Lung (tissue), 12 donors: Measurements from ENCODE around the gene KIFC3. TPM values are rescaled to one million over a fixed set of nuclear protein-coding genes. Genes with fewer than 3 reads are reported as not detected.

Experiments
- ATAC-seq: fragments of 200-7000 bp; cut with Tn5 transposase; one replicate; pipeline ENCODE4 v1.9.1; 2020; ENCODE audit warnings: moderate number of reproducible peaks; ENCODE audit not compliant: insufficient read depth, low FRiP score
- DNase-seq, 3 donors: peaks; one replicate each; pipeline ENCODE4 v3.0.0-alpha.2; 2013 to 2017
- H3K27ac ChIP-seq, 2 donors: one replicate each; pipeline ENCODE4 v1.5.1; 2013; ENCODE audit warnings: mild to moderate bottlenecking in 2 of 2, moderate library complexity in 2 of 2, control low read depth in 1 of 2, inconsistent platforms in 1 of 2, low read depth in 1 of 2, low read length in 1 of 2
- H3K27me3 ChIP-seq, 3 donors: one replicate each; pipeline ENCODE4 v1.5.1; 2013; ENCODE audit warnings: low read length in 2 of 3; ENCODE audit not compliant: control insufficient read depth in 3 of 3, insufficient read depth in 3 of 3
- H3K36me3 ChIP-seq, 4 donors: one replicate each; pipeline ENCODE4 v1.5.1; 2013; ENCODE audit warnings: low read length in 4 of 4, mild to moderate bottlenecking in 1 of 4, moderate library complexity in 1 of 4; ENCODE audit not compliant: control insufficient read depth in 4 of 4, insufficient read depth in 4 of 4
- H3K4me1 ChIP-seq, 5 donors: one replicate each; pipeline ENCODE4 v1.5.1; 2013; ENCODE audit warnings: low read length in 5 of 5, mild to moderate bottlenecking in 2 of 5, moderate library complexity in 1 of 5; ENCODE audit not compliant: control insufficient read depth in 5 of 5, insufficient read depth in 5 of 5
- H3K4me3 ChIP-seq: one replicate; pipeline ENCODE4 v1.5.1; 2013; ENCODE audit warnings: mild to moderate bottlenecking, control low read depth, moderate library complexity
- H3K9ac ChIP-seq, 2 donors: one replicate each; pipeline ENCODE4 v1.5.1; 2013; ENCODE audit warnings: low read length in 2 of 2, control low read depth in 1 of 2; ENCODE audit not compliant: insufficient read depth in 1 of 2
- H3K9me3 ChIP-seq, 4 donors: one replicate each; pipeline ENCODE4 v1.5.1; 2013; ENCODE audit warnings: low read length in 3 of 4, mild to moderate bottlenecking in 1 of 4, moderate library complexity in 1 of 4; ENCODE audit not compliant: control insufficient read depth in 4 of 4, insufficient read depth in 3 of 4
- WGBS, 2 donors: extraction: QIAGEN DNeasy Blood & Tissue Kit; methylation state at CpG; one replicate each; pipeline ENCODE4 v1.1.7; 2013; 5-methylcytosine and 5-hydroxymethylcytosine counted together
- polyA plus RNA-seq, 2 donors: library from polyadenylated mRNA; stranded (reverse); fragments of 200-250 nt; gene quantifications; one replicate each; pipeline ENCODE4 v1.2.1, GENCODE V29; 2013
- total RNA-seq, 2 donors: library from RNA; depleted of rRNA in 1 of 2; stranded (reverse); fragments of >200 nt in 1 of 2; gene quantifications; one replicate each; pipeline ENCODE4 v1.2.1, GENCODE V29; 2014 to 2021
- TF ChIP-seq, protein P1 (sequence below): IDR thresholded peaks from 2 replicates; pipeline ENCODE4 v1.5.1; 2012; ENCODE audit warnings: mild to moderate bottlenecking; ENCODE audit errors: control extremely low read depth, extremely low read depth
- donor health status: control.
- donor health status: control.
- donor health status: Bipolar disorder and iron deficiency.
- donor health status: healthy.
- donor health status: DM: yes; HTN: yes; CAD: no.

Gene KIFC3
- total and polyA plus RNA-seq, 4 donors = 65.9 to 137 (median 89.5) TPM

DNA sequence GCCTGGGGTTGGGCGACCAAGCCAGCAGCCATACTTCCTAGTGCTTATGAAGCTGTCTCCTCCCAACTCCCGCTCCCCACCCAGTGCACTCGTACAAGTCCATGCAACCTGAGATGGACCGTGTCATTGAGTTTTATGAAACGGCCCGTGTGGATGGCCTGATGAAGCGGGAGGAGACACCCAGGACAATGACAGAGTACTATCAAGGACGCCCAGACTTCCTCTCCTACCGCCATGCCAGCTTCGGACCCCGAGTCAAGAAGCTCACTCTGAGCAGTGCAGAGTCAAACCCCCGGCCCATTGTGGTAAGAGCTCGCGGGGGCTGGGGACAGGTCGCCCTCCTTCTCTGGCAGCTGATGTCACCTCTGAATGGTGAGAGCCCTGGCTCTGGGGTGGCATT is 77.8 kb downstream of the KIFC3 start:
- Histone ChIP-seq H3K4me1 (no peaks in the 10 kb centered on the region), H3K27ac (no peak overlapping the region), H3K9ac (no peak overlapping the region), H3K36me3 (no peaks in the 10 kb centered on the region), H3K27me3 (no peaks in the 10 kb centered on the region), H3K4me3 (no peak overlapping the region), H3K9me3 (no peaks in the 10 kb centered on the region)
- DNase-seq (no peak), ATAC-seq (no peak)
- 83 to 84% methylated on average over 15 of the region's 15 CpGs for WGBS, 2 donors
- TF ChIP-seq, protein P1, sequence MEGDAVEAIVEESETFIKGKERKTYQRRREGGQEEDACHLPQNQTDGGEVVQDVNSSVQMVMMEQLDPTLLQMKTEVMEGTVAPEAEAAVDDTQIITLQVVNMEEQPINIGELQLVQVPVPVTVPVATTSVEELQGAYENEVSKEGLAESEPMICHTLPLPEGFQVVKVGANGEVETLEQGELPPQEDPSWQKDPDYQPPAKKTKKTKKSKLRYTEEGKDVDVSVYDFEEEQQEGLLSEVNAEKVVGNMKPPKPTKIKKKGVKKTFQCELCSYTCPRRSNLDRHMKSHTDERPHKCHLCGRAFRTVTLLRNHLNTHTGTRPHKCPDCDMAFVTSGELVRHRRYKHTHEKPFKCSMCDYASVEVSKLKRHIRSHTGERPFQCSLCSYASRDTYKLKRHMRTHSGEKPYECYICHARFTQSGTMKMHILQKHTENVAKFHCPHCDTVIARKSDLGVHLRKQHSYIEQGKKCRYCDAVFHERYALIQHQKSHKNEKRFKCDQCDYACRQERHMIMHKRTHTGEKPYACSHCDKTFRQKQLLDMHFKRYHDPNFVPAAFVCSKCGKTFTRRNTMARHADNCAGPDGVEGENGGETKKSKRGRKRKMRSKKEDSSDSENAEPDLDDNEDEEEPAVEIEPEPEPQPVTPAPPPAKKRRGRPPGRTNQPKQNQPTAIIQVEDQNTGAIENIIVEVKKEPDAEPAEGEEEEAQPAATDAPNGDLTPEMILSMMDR = no peak

DNA sequence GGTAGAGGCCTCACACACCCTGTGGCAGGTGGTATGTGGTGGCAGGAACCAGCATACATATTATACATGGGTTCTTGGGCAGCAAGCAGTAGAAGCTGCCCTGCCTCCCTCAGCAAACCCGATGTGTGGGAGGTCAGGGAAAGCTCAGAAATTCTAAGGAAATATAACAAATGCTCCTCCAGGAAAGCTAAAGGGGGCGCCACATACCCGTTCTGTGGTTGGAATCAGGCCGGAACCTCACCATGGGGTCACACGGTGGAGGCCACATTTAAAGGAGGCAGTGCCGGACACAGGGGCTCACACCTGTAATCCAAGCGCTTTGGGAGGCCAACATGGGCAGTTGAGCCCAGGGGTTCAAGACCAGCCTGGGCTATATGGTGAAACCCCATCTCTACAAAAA is 79.1 kb downstream of the KIFC3 start:
- Histone ChIP-seq H3K9me3 (no peaks in the 10 kb centered on the region), H3K4me1 (no peaks in the 10 kb centered on the region), H3K27ac (no peak overlapping the region), H3K36me3 (no peaks in the 10 kb centered on the region), H3K9ac (no peak overlapping the region), H3K4me3 (no peak overlapping the region), H3K27me3 (no peaks in the 10 kb centered on the region)
- no peak for ATAC-seq
- no peak for DNase-seq
- WGBS, 2 donors = 75 to 80% methylated on average over 7 of the region's 7 CpGs
- TF ChIP-seq, protein P1 = no peak

DNA sequence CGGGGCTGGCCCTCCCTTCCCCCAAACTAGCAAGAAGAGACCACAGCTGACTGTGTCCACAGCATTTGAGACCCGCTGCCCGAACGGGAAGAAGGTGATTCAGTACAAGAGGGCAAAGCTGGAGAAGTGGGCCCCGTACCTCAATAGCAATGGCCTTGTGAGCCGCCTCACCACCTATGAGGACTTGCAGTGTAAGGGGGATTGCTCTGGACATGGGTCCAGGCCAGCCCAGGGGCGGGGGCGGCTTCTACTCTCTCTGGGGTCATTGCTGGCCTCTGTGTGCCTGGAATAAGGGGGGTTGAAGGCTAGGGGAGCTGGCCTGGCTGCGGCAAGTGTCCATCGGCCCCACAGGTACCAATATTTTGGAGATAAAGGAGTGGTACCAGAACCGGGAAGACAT is 79.6 kb downstream of the KIFC3 start:
- TF ChIP-seq, protein P1 = no peak
- Histone ChIP-seq H3K9ac (no peak overlapping the region), H3K9me3 (no peaks in the 10 kb centered on the region), H3K36me3 (no peaks in the 10 kb centered on the region), H3K4me1 (no peaks in the 10 kb centered on the region), H3K27me3 (no peaks in the 10 kb centered on the region), H3K27ac (no peak overlapping the region), H3K4me3 (no peak overlapping the region)
- ATAC-seq = no peak
- no peak for DNase-seq
- 84 to 91% methylated on average over 11 of the region's 11 CpGs for WGBS, 2 donors

DNA sequence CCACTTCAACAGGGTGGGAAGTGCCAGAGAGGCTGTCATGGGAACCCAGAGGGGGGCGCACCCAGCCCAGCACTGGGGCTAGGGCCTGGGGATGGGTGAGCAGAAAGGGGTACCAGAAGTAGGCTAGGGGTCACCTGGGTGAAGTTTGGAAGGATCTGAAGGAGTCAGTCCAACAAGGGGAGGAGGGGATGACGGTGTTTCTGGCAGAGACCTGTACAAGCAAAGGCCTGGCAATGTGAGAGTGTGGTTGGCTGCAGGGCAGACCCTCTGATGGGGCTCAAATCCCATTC is 80.1 kb downstream of the KIFC3 start:
- ATAC-seq (no peak), DNase-seq (no peak)
- Histone ChIP-seq H3K9me3 (no peaks in the 10 kb centered on the region), H3K36me3 (no peaks in the 10 kb centered on the region), H3K27me3 (no peaks in the 10 kb centered on the region), H3K9ac (no peak overlapping the region), H3K4me1 (no peaks in the 10 kb centered on the region), H3K27ac (no peak overlapping the region), H3K4me3 (no peak overlapping the region)
- TF ChIP-seq, protein P1 = no peak
- 95 to 97% methylated on average over 2 of the region's 2 CpGs for WGBS, 2 donors
